Bronchial epithelial cell (primary cell): ENCODE measurements around the gene SLX4IP. TPM values are rescaled to one million over a fixed set of nuclear protein-coding genes. Genes with fewer than 3 reads are reported as not detected.

ENCODE experiments used
- DNase-seq: peaks from one replicate; pipeline ENCODE4 v3.0.0-alpha.2; 2010; ENCODE audit warnings: low read depth
- FAIRE-seq: peaks from 2 replicates; lab custom pipeline; 2011; peaks lifted over from hg19 to GRCh38; lab: Jason Lieb, UNC
- H3K27me3 ChIP-seq: 2 replicates; pipeline ENCODE4 v1.5.1; 2011; ENCODE audit warnings: low read length; ENCODE audit not compliant: control insufficient read depth, insufficient read depth
- H3K36me3 ChIP-seq: 2 replicates; pipeline ENCODE4 v1.5.1; 2011; ENCODE audit warnings: low read length; ENCODE audit not compliant: control insufficient read depth, insufficient read depth
- H3K4me3 ChIP-seq: 2 replicates; pipeline ENCODE4 v1.5.1; 2011; ENCODE audit warnings: mild to moderate bottlenecking, low read depth, low read length, control low read depth
- CTCF ChIP-seq: IDR thresholded peaks from 2 replicates; pipeline ENCODE4 v1.5.1; 2011; ENCODE audit warnings: mild to moderate bottlenecking, moderate library complexity, low read length, control low read depth, inconsistent platforms; ENCODE audit not compliant: insufficient read depth, severe bottlenecking
- total RNA-seq: library from RNA; depleted of rRNA; stranded (reverse); fragments of >200 nt; gene quantifications from 2 replicates; pipeline ENCODE4 v1.2.1, GENCODE V29; 2014

The SLX4IP gene
- total RNA-seq, 1 donor from 2014 or later = 3.9 TPM

GRCh38 chr20:10555865-10556308 is 120.8 kb downstream of the SLX4IP start:
- Histone ChIP-seq H3K27me3 (no peaks in the 10 kb centered on the region), H3K36me3 (no peaks in the 10 kb centered on the region), H3K4me3 (no peak overlapping the region)
- DNase-seq (peak; percentile 60), FAIRE-seq (no peak)
- TF ChIP-seq CTCF = no peak

DNA sequence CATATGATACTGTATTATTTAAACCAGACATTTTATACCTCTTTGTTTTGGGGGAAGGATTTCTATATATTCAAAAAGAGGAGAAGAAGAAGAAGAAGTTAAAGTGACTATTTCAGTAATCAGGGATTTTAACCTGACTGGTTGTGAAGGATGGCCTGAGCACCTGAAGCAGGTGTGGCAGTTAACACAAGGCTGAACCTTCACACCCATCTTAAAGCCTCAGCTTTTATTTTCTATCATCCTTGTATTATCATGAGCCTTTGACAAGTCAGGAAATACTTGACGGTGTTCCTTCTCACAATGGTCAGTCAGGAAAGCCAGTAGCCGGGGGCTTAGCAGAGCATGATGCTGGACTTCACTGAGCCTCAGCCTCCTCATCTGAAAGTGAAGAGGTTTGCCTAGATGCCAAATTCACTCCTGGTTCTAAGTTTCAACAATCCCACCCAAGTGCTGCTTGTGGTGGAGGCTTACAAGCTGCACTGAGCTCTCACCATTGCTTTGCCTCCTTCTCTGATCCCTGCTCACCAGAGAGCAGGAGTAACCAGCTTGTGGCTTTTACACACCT is 121.5 kb downstream of the SLX4IP start:
- DNase-seq (no peak), FAIRE-seq (peak; percentile 43)
- no peak overlapping the region for H3K4me3 ChIP-seq
- no peaks in the 10 kb centered on the region for H3K27me3 ChIP-seq
- TF ChIP-seq CTCF = no peak
- no peaks in the 10 kb centered on the region for H3K36me3 ChIP-seq

DNA sequence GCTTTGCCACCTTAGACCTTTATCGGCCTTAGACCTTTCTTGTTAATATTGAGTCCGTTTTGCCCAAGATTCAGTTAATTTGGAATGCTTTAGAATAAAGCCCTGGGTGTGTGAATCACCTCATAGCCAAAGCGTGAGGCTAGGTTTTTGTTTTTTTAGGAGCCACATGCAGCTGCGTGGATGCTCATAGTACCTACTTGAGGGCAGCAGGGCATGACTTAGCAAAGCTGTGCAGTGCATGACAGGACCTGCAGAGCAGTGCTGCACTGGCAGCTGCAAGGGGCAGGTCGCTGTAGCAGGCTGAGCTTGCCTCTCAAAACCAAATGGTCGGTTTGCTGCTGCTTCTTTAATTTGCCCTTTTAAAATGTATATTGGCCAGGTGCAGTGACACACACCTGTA is 122.6 kb downstream of the SLX4IP start:
- Histone ChIP-seq H3K4me3 (no peak overlapping the region), H3K36me3 (peaks cover 2% of the 10 kb centered on the region), H3K27me3 (no peaks in the 10 kb centered on the region)
- peak; percentile 91 for DNase-seq
- TF ChIP-seq CTCF = no peak
- peak; percentile 32 for FAIRE-seq

DNA sequence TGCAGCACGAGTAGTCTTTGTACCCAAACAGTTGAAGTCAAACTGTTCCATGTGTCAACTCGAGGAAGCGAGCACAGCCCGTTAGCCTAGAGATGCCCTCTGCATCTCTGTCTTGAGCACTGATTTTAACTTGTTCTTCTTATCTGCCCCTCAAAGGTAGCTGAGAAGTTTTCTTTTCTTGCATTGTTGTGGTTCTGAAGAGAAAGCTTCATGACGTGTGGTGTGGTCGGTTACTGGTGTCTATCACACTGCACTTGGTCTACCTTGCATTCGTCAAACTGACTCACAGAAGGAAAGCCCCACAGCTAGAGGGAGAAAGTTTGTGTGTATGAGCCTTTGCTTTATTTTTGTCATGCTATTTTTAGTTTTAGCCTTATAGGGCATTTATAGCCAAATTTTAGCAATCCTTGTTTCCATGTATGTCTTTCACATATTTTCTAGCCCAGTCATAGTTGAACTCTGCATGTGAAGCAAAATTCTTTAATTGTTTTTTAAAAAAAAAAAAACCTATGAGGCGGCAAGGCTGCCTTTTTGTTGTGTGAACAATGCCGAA is 123.6 kb downstream of the SLX4IP start:
- peaks cover 2% of the 10 kb centered on the region for H3K36me3 ChIP-seq
- TF ChIP-seq CTCF = no peak
- peak; percentile 93 for DNase-seq
- no peak overlapping the region for H3K4me3 ChIP-seq
- no peak for FAIRE-seq
- H3K27me3 ChIP-seq = no peaks in the 10 kb centered on the region

GRCh38 chr20:10559266-10559665 is 124.2 kb downstream of the SLX4IP start:
- H3K27me3 ChIP-seq = no peaks in the 10 kb centered on the region
- TF ChIP-seq CTCF = no peak
- DNase-seq (peak; percentile 67), FAIRE-seq (no peak)
- peaks cover 2% of the 10 kb centered on the region for H3K36me3 ChIP-seq
- no peak overlapping the region for H3K4me3 ChIP-seq

DNA sequence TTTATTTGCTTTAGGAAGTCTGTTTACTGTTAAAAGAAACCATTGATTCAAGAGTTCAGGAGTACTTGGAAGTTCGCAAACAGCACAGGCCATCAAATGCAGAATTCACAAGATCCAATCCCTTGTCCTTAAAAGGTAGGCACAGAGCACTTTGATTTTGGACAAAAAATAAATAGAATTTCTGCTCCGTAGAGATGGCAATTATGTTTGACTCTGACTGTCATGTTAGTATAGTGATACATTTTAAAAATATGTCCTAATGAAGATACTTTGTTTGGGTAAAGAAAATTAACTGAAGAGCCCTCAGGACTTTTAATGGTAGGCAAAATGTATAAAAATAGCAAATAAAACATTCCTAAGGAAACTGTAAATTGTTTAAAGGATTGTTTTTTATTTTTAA is 125.6 kb downstream of the SLX4IP start:
- FAIRE-seq (no peak), DNase-seq (no peak)
- Histone ChIP-seq H3K4me3 (no peak overlapping the region), H3K36me3 (peaks cover 2% of the 10 kb centered on the region), H3K27me3 (no peaks in the 10 kb centered on the region)
- no peak for TF ChIP-seq CTCF
